ENCODE measurements around the gene SPTBN4. TPM values are rescaled to one million over a fixed set of nuclear protein-coding genes. Genes with fewer than 3 reads are reported as not detected.
"Not testable (repeated sequence)": the region's sequence is repeated elsewhere in the genome, so short reads cannot be mapped to it uniquely, and the experiment has no call there.

SPTBN4 gene
- total RNA-seq, 1 experiment from 2014 or later: 0.63 TPM

- ChIA-PET POLR2A (no interaction called here), CTCF (interaction anchor here (0.9 to 1.3 kb wide), 2 partner anchors 46 kb away, joined by 3 to 4 read pairs; no protein-coding TSS in a partner anchor)
- H3K4me3 Mint-ChIP-seq (ENCODE audit: unreplicated experiment): no peak overlapping the region
- no TSS peak for BruUV-seq (replicated peaks)
- no peaks in the 10 kb centered on the region for H3K9me3 Mint-ChIP-seq (ENCODE audit: unreplicated experiment)
- no peak overlapping the region for H3K27ac Mint-ChIP-seq (ENCODE audit: low read depth, unreplicated experiment)
- intact Hi-C loops (cut with micrococcal nuclease): no loop called here
- TF ChIP-seq CTCF (IDR thresholded peaks at IDR 0.05; ENCODE audit: unreplicated experiment): no peak
- peaks cover 24% of the 10 kb centered on the region for H3K4me1 Mint-ChIP-seq (ENCODE audit: insufficient read depth, unreplicated experiment)
- no peak for DNase-seq (ENCODE audit: unreplicated experiment)
- no peaks in the 10 kb centered on the region for H3K36me3 Mint-ChIP-seq (ENCODE audit: insufficient read depth, unreplicated experiment)
- H3K27me3 Mint-ChIP-seq (ENCODE audit: insufficient read depth, unreplicated experiment): no peaks in the 10 kb centered on the region
Observed at GRCh38 chr19:40588926-40589569, 122.2 kb downstream of the SPTBN4 start.

GRCh38 chr19:40589591-40590429 lies 123.0 kb downstream of the SPTBN4 start:
- CTCF ChIA-PET: interaction anchor here (0.7 to 1.3 kb wide), 2 partner anchors 31 to 45 kb away, joined by 3 to 4 read pairs; no protein-coding TSS in a partner anchor
- no peak overlapping the region for H3K27ac Mint-ChIP-seq (ENCODE audit: low read depth, unreplicated experiment)
- intact Hi-C loops (cut with micrococcal nuclease): no loop called here
- H3K36me3 Mint-ChIP-seq (ENCODE audit: insufficient read depth, unreplicated experiment): no peaks in the 10 kb centered on the region
- BruUV-seq (replicated peaks): no TSS peak
- no peak for DNase-seq (ENCODE audit: unreplicated experiment)
- H3K4me1 Mint-ChIP-seq (ENCODE audit: insufficient read depth, unreplicated experiment): peaks cover 32% of the 10 kb centered on the region
- TF ChIP-seq CTCF (IDR thresholded peaks at IDR 0.05; ENCODE audit: unreplicated experiment): no peak
- POLR2A ChIA-PET: interaction anchor here (0.7 kb wide), 1 partner anchor 16 kb away, joined by 4 read pairs; no protein-coding TSS in a partner anchor
- H3K9me3 Mint-ChIP-seq (ENCODE audit: unreplicated experiment): no peaks in the 10 kb centered on the region
- H3K4me3 Mint-ChIP-seq (ENCODE audit: unreplicated experiment): no peak overlapping the region
- H3K27me3 Mint-ChIP-seq (ENCODE audit: insufficient read depth, unreplicated experiment): no peaks in the 10 kb centered on the region

DNA sequence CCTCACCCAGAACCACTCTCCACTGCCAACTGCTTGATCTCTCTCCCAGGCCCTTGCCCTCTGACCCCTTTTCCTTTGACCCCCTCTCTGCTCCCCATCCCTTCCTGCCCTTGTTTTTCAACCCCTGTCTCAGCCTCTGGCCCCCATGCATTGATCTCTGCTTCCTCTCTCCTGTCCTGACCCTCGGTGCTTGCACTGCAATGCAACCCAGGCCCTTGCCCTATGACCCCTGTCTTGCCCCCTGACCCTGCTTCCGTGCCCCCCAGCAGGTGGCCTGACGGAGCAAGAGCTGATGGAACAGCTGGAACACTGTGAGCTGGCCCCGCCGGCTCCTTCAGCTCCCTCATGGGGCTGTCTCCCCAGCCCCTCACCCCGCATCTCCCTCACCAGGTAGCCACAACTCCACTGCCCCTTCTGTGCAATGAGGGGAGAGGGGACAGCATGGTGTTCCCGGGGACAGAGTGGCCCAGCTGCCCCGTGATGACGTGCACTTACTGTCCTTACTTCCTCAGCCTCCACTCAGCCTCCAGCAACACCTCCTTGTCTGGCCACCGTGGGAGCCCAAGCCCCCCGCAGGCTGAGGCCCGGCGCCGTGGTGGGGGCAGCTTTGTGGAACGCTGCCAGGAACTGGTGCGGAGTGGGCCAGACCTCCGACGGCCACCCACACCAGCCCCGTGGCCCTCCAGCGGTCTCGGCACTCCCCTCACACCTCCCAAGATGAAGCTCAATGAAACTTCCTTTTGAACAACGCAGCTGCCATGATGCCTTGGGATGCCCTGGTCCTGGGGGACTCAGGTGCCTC lies 123.9 kb downstream of the SPTBN4 start:
- ChIA-PET POLR2A (interaction anchor here (0.5 kb wide), 1 partner anchor 208 kb away, joined by 3 read pairs; no protein-coding TSS in a partner anchor), CTCF (interaction anchor here (0.7 to 1.4 kb wide), 3 partner anchors 32 to 126 kb away, joined by 3 to 6 read pairs (median 4); no protein-coding TSS in a partner anchor)
- Mint-ChIP-seq H3K36me3 (ENCODE audit: insufficient read depth, unreplicated experiment) (no peaks in the 10 kb centered on the region), H3K27me3 (ENCODE audit: insufficient read depth, unreplicated experiment) (no peaks in the 10 kb centered on the region), H3K27ac (ENCODE audit: low read depth, unreplicated experiment) (no peak overlapping the region), H3K9me3 (ENCODE audit: unreplicated experiment) (no peaks in the 10 kb centered on the region), H3K4me3 (ENCODE audit: unreplicated experiment) (no peak overlapping the region), H3K4me1 (ENCODE audit: insufficient read depth, unreplicated experiment) (peaks cover 34% of the 10 kb centered on the region)
- BruUV-seq (replicated peaks): no TSS peak
- intact Hi-C loops (cut with micrococcal nuclease): no loop called here
- DNase-seq (ENCODE audit: unreplicated experiment): no peak
- no peak for TF ChIP-seq CTCF (IDR thresholded peaks at IDR 0.05; ENCODE audit: unreplicated experiment)

DNA sequence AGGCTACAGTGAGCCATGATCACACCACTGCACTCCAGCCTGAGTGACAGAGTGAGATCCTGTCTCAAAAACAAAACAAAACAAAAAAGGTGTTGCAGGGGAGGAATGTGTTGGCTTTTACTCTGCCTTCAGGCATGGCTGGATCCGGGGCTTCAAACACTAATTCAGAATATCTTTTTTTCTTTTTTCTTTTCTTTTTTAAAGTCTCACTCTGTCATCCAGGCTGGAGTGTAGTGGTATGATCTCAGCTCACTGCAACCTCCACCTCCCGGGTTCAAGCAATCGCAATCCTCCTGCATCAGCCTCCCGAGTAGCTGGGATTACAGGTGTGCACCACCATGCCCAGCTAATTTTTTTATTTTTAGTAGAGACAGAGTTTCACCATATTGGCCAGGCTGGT lies 124.9 kb downstream of the SPTBN4 start:
- H3K4me1 Mint-ChIP-seq (ENCODE audit: insufficient read depth, unreplicated experiment): peaks cover 27% of the 10 kb centered on the region
- H3K36me3 Mint-ChIP-seq (ENCODE audit: insufficient read depth, unreplicated experiment); H3K4me3 Mint-ChIP-seq (ENCODE audit: unreplicated experiment); intact Hi-C loops (cut with micrococcal nuclease); H3K27ac Mint-ChIP-seq (ENCODE audit: low read depth, unreplicated experiment); DNase-seq (ENCODE audit: unreplicated experiment); H3K9me3 Mint-ChIP-seq (ENCODE audit: unreplicated experiment); H3K27me3 Mint-ChIP-seq (ENCODE audit: insufficient read depth, unreplicated experiment); BruUV-seq (replicated peaks): not testable (repeated sequence)
- CTCF ChIA-PET: interaction anchor here (1.4 kb wide), 1 partner anchor 127 kb away, joined by 6 read pairs; no protein-coding TSS in a partner anchor
- POLR2A ChIA-PET: interaction anchor here (0.7 to 2.4 kb wide), 2 partner anchors 11 to 313 kb away, joined by 4 to 7 read pairs; no protein-coding TSS in a partner anchor
